ENCODE results near the gene GUCY1A2. TPM values are rescaled to one million over a fixed set of nuclear protein-coding genes. Genes with fewer than 3 reads are reported as not detected.
"Not testable (repeated sequence)": the region's sequence is repeated elsewhere in the genome, so short reads cannot be mapped to it uniquely, and the experiment has no call there.

GUCY1A2 gene
- total RNA-seq, 1 donor from 2014 or later: 1.6 TPM

DNA sequence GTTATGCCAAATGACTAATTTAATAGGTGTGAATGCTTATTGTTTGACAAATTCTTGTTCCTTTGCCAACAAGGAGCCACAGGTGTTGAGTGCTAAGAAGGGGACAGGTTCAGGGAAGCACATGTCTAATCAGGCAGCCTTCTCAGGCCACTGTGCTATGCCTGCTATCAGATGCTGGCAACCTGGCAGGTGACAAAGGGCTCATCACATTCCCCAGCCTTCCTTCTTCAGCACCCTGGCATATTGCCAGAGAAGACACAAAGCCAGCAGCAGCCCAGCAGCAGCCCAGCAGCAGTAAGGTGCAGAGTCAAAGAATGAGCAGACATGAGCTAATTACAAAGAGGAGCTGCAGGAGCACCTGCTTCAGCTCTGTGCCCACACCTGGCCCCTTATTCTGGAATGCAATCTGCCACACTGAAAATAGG is 68.2 kb downstream of the GUCY1A2 start:
- no peak for DNase-seq (ENCODE audit: low read depth, low spot score)

- DNase-seq (ENCODE audit: low read depth, low spot score): no peak
Measured at GRCh38 chr11:106943089-106943488, 75.2 kb downstream of the GUCY1A2 start.

DNA sequence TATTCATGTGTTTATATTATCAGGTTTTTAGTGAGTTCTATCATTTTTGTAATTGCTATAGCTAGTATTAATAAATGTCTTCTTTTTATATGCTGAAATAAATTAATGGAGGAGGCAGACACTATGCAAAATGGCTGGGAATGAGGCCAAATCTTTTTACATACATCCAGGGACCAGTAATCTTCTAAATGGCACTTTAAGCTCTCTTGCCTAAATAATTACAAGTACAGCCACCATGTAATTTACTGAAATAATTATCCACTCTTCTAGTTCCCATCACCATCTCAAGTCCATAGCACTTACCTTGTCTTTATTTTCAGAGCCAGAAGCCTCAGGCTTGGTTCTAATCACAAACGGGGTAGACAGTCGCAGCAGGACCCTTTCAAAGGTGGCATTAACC is 79.1 kb downstream of the GUCY1A2 start:
- DNase-seq (ENCODE audit: low read depth, low spot score): no peak

DNA sequence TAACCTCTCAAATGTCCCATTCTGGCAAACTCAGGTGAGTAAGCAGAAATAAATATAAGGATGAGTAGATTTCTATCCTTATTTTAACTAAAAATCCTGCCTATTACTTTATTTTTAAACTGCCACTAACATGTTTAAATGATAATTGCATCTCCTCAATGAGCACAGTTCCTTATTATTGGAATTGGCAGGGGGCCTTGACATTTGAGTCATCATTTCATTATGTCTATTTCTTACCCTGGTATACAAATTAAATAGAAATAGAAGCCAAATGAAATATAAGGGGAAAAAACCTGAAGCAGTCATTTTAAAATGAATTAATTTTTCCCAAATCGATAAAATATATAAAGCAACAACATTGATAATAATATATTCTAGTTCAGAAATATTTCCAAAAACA is 81.2 kb downstream of the GUCY1A2 start:
- DNase-seq (ENCODE audit: low read depth, low spot score): no peak

DNA sequence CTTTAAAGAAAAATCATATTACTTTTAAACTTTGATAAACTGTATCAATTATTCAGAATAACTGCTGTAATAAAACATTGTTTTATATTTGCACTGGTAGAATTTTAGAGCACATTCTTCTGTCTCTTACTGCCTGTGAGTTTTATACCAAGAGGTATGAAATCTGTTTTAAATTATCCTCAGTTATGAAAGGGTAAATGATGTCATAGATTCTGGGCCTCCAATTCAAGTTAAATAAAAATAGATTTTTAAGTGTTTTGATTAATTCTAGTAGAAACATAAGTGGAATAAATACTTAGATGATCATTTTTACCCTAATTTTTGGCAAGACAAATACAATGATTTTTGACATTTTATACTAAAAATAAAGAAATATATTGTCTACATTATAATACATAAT is 93.0 kb downstream of the GUCY1A2 start:
- no peak for DNase-seq (ENCODE audit: low read depth, low spot score)

GRCh38 chr11:106920899-106921509 is 97.3 kb downstream of the GUCY1A2 start:
- DNase-seq (ENCODE audit: low read depth, low spot score): no peak

GRCh38 chr11:106917973-106918372 is 100.3 kb downstream of the GUCY1A2 start:
- no peak for DNase-seq (ENCODE audit: low read depth, low spot score)

DNA sequence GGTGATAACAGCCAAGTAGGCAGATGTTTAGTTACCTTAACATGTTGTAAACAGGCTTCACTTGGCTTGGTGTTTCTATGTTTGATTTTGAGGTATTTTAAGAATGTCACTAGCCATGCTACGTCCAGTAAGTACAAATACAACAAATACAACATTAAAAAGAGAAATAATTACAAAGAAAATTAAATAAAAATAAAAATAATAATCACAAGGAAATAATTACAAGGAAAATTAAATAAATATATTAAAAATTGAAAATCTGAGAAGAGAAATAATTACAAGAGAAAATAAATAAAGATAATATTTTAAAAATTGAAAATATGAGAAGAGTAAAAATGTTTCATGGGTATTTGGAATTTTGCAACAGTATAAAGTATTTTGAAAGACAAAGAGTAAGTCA is 103.9 kb downstream of the GUCY1A2 start:
- DNase-seq (ENCODE audit: low read depth, low spot score): no peak

GRCh38 chr11:106913141-106913540 is 105.1 kb downstream of the GUCY1A2 start:
- no peak for DNase-seq (ENCODE audit: low read depth, low spot score)

DNA sequence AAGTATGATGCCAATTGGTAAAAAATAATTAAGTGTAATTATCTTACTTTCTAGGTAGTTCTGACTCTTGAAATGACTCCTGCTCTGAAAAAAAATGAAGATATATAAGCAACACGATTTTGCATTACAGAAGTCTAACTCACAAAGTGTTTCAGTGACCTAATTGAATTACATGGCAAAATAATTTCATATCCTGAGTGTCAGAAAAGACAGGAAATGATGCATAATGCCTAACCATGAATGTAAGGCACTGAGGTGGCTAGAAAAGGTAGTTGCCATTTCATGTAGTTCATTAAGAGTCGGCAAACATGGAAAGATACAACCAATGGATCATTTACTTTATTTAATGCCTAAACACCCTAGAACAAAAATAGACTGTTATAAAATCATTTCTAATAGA is 113.5 kb downstream of the GUCY1A2 start:
- no peak for DNase-seq (ENCODE audit: low read depth, low spot score)

DNA sequence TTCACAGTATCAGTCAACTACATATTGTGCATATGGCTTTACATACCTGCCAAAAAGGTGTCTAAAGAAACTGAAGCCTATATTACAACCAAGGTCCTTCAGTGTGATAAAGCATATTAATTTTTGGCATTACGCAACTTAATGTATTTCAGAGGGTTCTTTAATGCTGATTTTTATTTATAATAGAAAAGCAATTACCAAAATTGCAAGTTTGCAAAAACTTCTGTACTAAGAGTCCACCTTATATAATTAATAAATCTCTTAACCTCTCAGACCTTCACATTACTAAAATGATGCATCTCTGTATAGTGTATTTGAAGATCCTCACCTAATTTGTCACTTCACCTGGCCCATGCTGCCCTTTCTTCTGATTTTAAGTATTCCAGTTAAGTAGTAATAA is 128.6 kb downstream of the GUCY1A2 start:
- DNase-seq (ENCODE audit: low read depth, low spot score): no peak

GRCh38 chr11:106888386-106888785 is 129.9 kb downstream of the GUCY1A2 start:
- no peak for DNase-seq (ENCODE audit: low read depth, low spot score)

DNA sequence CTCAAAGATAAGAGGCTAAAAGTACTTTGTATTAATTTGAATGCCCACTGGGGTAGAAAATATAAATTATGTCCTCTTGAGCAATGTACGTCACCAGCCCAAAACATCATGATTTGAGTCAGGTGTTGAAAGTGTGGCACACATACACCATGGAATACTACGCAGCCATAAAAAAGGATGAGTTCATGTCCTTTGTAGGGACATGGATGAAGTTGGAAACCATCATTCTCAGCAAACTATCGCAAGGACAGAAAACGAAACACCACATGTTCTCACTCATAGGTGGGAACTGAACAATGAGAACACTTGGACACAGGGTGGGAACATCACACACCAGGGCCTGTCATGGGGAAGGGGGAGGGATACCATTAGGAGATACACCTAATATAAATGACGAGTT is 134.6 kb downstream of the GUCY1A2 start:
- not testable (repeated sequence) for DNase-seq (ENCODE audit: low read depth, low spot score)

GRCh38 chr11:106879832-106880546 is 138.3 kb downstream of the GUCY1A2 start:
- no peak for DNase-seq (ENCODE audit: low read depth, low spot score)

DNA sequence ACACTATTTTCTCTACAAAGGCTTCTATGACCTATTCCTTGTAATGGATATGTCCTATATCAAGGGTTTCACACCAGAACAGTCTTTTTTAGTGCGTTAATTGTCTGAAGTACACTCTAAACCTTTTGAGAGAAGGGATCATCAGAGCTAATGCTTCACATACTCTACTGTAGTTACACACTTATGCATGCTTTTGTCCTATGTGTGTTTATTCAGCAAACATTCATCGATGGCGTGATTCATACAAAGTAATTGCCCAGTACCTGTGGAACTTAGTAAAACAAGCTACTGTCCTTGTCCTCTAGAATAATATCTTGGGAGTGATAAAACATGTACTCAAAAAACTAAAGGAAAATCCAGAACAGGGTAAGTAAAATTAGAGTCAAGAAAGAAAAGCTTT is 139.2 kb downstream of the GUCY1A2 start:
- DNase-seq (ENCODE audit: low read depth, low spot score): no peak

DNA sequence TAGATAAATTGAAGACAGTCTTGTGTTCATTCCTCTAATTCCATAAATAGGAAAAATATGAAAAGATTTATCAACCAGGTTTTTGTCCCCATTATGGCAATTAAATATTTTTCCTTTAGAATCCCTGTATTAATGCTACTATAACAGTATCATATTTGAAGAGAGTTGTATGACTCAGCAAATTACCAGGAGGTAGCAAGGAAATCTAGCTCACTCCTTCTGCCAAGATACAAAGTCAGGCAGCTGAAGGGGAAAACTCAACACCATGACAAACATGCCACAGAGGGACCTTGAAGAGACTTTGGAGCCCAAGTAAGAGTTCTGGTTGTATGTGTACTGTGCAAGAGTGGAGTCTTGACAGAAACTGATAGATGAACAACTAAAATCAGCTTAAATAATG is 143.3 kb downstream of the GUCY1A2 start:
- DNase-seq (ENCODE audit: low read depth, low spot score): no peak

DNA sequence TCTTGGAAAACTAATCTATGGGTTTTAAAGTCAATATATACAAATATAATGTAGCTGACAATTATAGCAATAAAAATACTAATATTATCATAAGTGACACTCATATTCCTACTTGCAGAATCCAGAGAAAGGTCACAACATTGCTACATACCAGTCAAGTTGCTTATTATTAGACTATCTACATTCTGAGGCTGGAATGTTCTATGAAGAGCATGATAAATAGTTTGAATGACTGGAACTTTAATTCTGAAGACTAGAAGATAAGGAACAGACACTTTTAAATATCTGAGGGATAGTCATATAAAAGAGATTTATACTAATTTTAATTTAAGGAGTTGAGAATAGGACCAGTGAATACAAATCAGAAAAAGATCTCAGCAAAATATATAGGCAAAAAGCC is 146.0 kb downstream of the GUCY1A2 start:
- DNase-seq (ENCODE audit: low read depth, low spot score): no peak

- DNase-seq (ENCODE audit: low read depth, low spot score): no peak
Measured at GRCh38 chr11:106858200-106858599, 160.1 kb downstream of the GUCY1A2 start.

DNA sequence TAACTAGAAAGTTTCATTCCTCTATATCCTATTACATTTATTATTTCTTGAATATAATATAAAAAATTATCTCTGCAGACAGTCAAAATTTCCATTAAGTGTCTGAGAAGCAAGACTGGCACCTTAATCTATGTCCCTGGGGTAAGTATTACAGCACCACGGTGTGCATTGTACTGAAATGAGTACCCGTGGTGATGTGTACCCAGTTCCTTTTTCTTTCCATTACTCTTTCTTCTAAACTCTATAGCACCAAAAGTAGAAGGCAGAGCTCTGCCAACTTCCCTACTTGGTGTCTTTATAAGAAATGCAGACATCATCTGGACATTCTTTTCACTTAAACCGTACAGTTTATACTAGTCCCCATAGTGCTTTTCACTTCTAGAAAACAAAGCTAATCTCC is 161.7 kb downstream of the GUCY1A2 start:
- no peak for DNase-seq (ENCODE audit: low read depth, low spot score)

GRCh38 chr11:106854429-106854828 is 163.8 kb downstream of the GUCY1A2 start:
- DNase-seq (ENCODE audit: low read depth, low spot score): no peak

GRCh38 chr11:106853850-106854401 is 164.3 kb downstream of the GUCY1A2 start:
- no peak for DNase-seq (ENCODE audit: low read depth, low spot score)

- DNase-seq (ENCODE audit: low read depth, low spot score): no peak
Measured at GRCh38 chr11:106852779-106853178, 165.5 kb downstream of the GUCY1A2 start.

GRCh38 chr11:106848526-106848925 is 169.8 kb downstream of the GUCY1A2 start:
- no peak for DNase-seq (ENCODE audit: low read depth, low spot score)
